DMS153 treated with DMSO at 0.1 percent for 48 hours (cell line): ENCODE results near the gene ITPR1.

Experiments
- DNase-seq: peaks from one replicate; lab custom pipeline; 2025; ENCODE audit not compliant: unreplicated experiment; lab: John Stamatoyannopoulos, UW

ITPR1 gene

DNA sequence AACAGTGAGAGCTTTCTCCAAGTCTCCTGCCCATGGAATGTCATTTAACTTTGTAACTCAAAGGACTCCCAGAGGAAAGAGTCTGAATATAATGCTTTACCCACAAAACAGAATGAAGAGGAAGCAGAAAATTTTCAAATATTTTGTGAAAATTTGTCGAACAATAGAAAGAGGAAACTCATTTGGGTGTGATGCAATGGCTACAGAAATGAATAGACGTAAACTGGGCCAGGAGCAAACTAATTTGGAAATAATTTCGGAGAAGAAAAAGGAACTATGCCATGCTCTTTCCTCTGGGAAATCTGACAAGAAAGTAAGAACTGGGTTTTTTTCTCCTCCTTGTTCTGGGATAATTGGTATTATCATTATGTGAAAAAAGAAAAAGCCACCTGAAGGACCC, 14.9 kb upstream of the ITPR1 start:
- DNase-seq, result no peak

DNA sequence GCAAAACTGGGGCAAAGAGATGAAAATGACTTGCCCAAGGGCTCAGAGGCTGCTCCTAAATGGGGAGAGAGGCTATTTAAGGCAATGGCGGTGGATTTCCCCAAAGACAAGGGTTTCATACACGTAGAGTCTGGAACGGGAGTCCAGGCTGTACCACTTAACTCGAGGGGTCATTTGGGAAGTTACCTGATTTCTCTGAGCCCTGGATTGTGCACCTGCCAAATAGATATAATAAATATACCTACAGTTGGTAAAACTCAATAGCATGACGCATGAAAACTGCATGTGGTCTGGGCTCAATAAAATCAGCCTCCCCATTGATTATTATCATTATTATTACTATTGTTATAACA, 1.3 kb upstream of the ITPR1 start:
- DNase-seq, result no peak

DNA sequence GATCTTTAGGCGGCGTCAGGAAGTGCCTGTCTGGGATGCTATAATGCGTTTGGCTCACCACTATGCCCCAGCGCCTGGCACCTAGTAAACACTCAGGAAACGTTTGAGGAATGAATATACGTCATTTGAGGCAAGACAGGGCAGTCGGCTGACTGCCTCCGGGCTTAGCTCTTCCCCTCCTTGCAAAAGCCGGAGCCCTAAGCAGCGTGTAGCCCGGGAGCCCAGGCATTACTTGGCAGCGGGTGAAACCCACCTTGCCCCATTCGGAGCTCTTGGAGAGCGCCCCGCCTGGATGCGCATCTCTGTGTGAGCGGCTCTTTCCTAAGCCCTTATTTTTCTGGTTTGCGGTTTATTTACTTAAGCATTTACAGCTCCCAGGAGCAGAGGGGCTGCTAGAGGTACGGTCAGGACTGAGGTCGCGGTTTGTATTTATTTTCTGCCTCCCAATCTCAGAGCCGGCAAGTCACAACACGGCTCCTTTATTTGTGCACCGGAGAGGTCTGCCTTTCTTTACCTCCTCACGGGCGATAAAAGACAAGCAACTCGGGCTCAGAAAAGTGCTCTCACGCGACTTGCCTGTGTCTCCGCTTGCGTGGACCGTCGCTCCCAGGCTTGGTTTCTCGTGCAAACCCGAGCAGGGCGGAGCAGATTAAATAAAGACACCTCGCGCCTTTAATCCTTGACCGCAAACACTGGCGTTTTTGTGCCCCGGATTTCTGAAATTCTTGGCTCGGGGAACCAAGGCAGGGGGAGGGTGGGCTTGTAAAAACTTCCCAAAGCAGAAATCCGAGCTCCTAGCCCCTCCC, 737 bp upstream of the ITPR1 start:
- no peak for DNase-seq

DNA sequence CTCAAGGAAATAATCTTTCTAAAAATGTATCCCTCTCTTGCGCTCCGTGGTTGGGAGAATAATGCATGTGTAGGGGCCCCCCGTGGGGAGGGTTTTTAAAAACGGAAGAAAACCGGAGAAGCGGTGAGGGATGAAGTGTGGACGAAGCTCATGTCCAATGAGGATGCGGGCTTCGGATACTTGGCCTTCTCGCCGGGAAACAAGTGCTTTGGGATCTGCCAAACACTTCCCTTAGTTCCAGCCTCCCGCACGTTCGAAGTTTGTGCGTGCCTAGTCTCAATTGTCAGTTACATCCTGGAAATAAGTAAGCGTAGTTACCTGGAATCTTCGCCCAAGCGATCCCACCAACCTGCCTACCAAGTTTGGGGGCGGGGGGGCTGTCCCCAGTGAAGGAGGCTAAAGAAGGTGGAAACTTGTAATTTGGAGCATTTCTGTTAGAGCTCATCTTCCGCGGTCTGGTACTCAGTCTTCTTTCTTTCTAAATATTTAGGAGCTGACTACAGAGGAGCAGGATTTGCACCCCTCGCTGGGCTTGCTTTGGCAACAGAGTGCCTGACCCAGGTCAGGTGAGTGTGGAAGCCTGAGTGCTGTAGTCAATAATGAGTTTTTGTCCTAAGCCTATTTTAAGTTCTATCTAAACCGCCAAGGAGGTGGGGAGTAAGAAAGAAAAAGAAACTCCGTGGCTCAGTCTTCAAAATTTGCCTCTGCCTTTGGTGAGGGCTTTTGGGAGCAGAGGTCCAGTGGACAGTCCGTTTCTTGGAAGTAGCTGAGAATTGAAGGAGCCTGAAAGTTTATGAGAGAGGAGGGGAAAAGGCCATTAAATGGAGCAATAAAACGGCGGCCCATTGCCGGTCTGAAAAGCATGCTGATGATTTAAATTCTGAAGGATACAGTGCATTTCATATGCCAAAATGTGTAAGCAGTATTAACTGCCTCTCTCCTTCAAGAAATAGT, 1.1 kb downstream of the ITPR1 start:
- no peak for DNase-seq

DNA sequence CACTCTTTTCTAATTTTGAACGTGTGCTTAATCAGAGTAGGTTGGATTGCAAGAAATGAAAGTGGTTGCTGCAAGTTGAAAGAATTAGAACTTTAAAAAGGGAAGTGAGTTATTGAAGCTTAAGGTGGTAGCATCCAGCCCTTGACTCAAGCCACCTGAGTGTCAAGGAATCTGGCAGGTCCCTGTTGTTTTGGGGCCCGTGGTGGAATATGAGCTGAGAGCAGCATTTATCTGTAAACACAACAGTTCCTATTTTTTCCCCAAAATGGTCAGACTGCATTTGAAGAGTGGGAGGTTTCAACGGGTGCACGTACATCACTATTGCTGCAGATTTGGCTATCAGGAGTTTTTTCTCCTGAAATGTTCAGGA, 1.7 kb downstream of the ITPR1 start:
- DNase-seq, result no peak

DNA sequence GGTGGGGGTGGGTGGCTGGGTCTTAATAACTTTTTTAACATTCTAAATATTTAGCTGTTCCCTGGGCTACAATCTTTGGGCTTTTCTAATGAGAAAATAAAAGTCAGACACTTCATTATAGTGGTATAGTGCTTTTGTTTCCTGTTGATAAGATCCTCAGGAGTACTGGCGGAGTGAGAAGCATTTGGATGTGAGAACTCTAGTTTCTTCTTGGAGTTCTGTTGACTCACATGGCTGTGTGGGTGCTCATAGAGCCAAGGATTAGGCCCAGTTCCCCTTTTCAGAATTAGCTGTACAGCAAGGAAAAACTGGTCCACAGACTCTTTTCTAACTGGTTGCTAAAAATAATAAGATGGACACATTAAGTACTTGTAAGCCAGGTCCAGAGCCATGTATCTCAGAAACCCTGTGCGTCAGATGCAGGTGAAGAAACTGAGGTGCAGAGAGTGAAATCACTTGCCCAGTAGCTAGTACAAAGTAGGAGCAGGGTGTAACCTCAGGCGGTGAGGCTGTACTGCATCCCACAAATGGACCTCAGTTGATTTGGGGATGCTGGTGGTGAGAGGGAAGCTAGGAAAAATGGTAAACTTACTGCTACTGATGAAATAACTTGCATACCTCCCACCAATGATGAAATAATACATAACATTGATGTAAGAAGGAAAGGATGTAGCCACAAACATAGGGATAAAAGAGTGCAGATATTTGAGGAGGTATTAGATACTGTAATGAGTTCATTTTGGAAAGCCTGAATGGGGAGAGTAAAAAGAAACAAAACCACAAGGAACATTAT, 2.3 kb downstream of the ITPR1 start:
- DNase-seq, result no peak

DNA sequence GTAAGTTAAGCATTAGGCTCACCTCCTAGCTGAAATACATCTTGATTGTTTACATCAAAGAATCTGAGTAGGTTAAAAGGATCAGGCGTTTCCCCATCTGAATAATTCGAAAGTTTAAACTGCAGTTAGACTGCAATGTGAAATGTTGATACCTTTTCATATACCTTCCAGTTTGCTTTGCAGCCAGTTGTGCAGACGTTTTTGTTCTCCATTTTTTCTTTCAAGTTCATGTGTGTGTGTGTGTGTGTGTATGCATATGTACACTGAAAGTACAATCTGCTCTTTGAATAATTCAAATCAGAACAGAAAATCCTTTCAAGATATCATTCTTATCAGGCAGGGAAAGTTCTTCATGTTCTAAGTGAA, 2.9 kb downstream of the ITPR1 start:
- no peak for DNase-seq

DNA sequence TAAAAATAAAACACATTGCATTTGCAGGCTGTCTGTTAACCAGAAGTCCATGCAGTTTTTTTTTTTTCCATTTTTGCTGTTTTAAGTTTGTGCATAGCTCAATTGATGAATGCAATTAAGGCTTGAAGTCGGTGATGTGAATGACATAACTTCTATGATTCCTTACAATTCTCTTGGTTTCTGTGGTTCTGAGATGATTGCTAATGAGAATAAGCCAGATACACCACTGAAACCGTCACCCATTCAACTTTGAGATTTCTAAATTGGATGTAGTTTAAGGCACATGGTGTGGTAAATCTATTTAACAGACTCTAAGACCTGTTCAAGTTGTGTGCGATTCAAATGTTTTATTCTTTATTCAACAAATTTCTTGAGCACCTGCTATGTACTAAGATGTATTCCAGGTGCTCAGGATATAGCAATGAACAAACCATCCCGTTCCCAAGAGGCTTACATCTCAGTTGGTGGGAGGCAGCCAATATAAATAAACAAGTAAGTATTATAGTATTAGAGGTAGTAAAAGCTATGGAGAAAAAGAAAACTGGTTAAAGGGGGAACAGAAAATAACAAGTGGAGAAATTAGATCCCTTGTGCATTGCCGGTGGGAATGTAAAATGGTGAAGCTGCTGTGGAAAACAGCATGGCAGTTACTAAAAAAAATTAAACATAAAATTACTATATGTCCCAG, 4.0 kb downstream of the ITPR1 start:
- no peak for DNase-seq

DNA sequence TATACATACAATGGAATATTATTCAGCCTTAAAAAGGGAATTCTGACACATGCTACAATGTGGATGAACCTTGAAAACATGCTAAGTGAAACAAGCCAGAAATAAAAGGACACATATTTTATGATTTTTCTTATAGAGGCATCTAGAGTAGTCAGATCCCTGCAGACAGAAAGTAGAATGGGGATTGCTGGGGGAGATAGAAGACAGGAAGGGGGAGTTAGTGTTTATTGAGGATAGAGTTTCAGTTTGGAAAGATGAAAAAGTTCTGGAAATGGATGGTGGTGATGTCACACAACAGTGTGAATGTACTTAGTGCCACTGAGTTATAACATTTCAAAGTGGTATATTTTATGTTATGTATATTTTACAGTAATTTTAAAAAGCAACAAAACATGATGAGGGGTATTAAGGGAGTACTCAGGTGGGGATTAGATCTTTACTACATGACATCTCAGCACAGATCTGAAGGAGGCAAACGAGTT, 4.7 kb downstream of the ITPR1 start:
- no peak for DNase-seq

DNA sequence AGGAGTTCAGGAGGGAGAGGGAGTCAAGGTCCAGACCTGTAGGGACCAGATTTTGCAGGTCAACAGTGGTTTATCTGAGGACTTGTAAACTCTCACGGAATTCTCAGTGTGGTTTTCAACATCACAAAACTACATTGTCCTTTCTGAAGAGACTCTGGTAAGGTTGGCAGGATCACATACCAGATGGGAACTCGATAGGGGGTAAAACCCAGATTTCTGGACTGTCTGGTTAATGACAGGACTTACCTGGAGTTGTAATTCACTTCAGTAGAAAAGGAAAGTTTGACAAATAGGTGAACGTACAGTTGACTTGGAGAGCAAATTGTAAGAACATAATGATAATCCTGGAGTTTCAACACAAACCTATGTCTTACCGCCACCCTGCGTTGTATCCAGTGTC, 5.3 kb downstream of the ITPR1 start:
- DNase-seq, result no peak

DNA sequence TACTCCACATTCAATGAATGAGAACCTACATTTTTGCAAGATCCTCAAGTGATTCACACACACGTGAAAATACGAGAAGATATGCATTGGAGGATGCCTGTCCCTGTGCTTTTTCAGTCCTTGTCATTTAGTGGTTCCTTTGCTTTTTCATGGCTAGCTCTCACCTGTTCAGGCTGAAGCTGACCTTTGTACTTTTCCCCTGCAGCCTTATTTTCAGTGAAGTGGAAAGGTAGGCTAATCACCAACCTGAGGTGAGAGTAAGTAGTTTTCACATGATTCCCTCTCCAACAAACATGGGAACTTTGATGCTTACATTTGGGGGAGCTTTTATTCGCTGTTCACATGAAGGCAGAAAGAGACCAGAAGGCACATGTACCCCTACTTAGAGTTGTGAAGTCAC, 8.3 kb downstream of the ITPR1 start:
- no peak for DNase-seq

DNA sequence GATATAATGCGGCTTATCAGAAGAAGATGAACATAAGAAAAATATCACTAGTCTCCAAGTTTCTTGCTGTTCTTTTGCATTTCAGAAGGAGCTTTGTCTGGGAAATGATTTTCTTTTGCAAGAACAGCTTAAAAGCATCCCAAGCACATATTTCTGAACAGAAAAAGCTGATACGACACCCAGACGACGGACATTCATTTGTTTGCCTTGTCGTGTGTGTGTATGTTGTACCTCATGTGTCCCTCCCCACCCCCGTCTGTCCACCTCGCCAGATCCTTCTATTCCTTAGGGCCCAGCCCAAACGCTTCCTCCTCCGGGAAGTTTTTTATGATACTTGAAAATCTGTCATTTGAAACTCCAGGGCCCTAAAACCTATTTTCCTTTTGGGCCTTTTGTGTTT, 8.8 kb downstream of the ITPR1 start:
- no peak for DNase-seq

DNA sequence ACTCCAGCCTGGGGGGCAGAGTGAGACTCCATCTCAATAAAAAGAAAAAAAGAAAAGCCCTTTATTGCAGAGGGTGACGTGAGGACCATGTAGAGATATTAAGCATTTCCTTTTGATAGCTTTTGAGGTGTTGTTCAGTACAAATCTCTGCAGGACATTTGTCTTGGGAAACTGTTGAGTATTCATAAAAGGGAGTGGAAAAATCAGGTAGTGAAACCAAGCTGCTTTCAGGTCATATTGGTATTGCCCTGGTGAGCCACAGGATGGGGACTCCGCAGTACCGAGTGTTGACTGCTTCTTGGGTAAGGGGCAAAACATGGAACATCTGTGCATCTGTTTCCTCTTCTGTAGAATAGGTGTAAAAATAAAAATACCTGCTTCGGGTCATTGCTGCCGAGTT, 9.9 kb downstream of the ITPR1 start:
- no peak for DNase-seq

DNA sequence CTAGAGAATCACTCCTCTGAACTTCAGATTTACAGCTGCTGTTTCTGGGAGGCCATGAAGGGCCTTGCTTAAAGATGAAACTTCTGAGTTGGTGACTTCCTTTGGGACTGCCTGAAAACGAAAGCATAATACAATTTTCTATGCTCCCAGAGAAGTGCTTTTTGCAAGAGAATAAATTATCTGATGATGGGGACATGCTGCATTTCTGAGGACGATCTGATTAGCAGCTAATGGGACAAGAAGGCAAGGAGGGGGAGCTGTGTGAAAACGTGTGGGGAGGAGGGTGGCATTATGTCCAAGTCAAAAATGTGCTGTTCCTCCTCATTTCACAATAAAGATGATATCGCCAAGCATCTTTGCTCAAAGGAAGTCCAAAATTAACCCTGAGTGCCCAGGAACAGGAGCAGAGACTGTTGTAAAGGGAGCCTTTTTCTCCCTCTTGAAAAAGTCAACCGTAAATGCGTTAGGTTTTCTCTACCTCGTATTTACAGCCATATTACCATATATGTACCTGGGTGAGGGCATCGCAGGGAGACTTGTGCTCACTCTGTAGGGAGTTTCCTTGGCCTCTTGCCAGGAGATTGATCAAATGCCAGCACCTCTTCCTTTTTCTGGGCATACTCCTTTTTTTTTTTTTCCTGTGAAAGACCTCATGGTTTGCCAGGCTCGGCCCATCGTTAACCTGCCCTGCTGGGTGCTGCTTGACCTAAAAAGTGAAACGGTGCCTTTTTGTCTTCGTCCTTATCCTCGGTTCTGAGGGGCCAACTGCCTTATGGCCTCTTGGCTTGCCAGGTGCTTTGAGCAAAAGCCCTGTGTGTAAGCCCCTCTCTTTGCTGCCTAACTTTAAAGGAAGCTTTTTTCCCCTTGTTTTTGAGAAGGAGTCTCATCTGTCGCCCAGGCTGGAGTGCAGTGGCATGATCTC, 11.5 kb downstream of the ITPR1 start:
- no peak for DNase-seq

DNA sequence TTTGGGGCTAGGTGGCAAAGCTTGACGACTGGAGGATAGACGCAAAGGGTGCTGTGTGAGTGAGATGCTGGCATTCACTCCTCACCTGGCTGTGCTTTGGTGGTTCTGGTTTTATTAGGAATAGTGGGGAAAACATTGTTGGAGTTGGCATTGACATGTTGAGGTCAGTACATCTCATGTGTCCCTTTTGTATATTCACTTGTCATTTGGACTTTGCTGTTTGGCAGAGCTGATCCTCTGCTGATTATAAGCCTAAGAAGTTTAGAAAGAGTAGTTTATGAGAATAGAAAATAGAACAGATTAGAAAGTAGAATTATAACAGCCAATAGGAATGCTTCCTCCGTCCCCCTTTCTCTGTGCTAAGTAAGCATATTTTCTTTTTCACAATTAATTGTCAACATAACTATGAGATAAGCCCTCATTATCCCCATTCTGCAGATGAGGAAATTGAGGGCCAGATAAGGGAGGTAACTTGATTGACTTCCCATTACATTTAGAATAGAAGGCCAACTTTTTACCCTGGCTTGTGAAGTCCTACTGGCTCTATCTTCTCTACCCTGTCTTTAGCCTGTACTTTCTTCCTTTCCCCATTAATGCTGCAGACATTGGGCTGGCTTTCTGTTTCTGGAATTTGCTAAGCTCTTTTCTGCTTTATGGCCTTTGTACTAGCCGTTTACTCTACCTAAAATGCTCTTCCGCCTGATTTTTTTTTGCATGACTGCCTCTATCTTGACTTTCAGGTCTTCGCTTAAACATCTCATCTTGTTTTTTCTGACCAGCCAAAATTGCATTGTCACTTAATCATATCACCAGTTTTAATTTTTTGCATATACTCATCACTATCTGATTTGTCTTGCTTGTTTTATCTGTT, 12.8 kb downstream of the ITPR1 start:
- DNase-seq, result no peak

DNA sequence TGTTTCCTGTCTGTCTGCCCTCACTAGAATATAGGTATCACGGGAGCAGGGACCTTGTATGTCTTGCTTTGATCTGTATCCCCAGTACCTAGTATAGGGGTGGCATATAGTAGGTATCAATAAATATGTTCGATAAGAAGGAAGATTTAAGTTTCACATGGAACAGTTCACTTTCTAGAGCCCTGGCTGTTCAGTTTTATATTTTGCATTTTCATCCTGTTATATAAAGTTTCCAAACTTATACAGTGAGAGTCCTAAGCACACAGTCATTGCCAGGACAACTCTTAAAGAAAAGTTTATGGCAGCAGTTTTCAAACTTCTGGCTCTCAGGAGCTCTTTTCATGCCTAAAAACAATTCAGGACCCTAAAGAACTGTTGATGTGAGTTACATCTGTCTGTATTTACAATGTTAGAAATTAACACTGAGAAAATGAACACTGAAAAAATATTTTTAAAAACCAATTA, 13.4 kb downstream of the ITPR1 start:
- no peak for DNase-seq

DNA sequence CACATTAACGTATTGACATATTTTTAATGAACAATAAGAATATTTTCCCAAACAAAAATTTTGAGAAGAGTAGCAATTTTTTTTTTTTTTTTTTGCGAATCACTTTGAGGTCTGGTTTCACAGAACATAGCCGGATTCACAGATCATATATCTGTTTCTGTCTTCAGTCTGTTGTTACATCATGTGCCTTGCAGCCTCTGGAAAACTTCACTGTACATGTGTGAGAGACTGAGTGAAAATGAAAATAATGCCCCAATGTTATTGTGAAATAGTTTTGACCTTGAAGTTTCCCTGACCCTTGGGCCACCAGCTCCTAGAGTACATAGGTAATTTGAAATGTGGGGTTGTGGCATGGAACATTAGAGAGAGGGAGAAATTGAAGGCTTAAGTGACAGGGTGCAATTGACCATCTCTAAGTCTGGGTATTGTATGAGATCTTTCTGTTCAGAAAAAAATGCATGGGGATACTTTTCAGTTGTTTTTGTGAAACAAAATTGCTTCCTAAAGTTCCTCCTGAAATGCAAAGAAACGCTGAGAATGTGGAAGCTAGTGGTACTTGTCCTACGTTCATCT, 14.0 kb downstream of the ITPR1 start:
- no peak for DNase-seq
